Thymus (tissue), 11 donors: ENCODE data around the gene MERTK. TPM values are rescaled to one million over a fixed set of nuclear protein-coding genes. Genes with fewer than 3 reads are reported as not detected.

Experiments
- DNase-seq, 9 donors: peaks; one replicate each; pipeline ENCODE4 v3.0.0-alpha.2; 2013; ENCODE audit warnings: low spot score in 9 of 9, low read depth in 6 of 9, missing footprints in 1 of 9
- H3K27ac ChIP-seq, 2 donors: one replicate each; pipeline ENCODE4 v1.5.1; 2013; ENCODE audit warnings: control low read depth in 1 of 2, low read depth in 1 of 2, low read length in 1 of 2, mild to moderate bottlenecking in 1 of 2, moderate library complexity in 1 of 2
- H3K27me3 ChIP-seq, 2 donors: one replicate each; pipeline ENCODE4 v1.5.1; 2013; ENCODE audit warnings: low read length in 1 of 2; ENCODE audit not compliant: control insufficient read depth in 2 of 2, insufficient read depth in 1 of 2
- H3K36me3 ChIP-seq, 2 donors: one replicate each; pipeline ENCODE4 v1.5.1; 2013; ENCODE audit warnings: low read length in 1 of 2, mild to moderate bottlenecking in 1 of 2, moderate library complexity in 1 of 2; ENCODE audit not compliant: control insufficient read depth in 2 of 2, insufficient read depth in 2 of 2
- H3K4me1 ChIP-seq, 2 donors: one replicate each; pipeline ENCODE4 v1.5.1; 2013; ENCODE audit warnings: low read length in 2 of 2; ENCODE audit not compliant: control insufficient read depth in 2 of 2, insufficient read depth in 2 of 2
- H3K4me3 ChIP-seq, 2 donors: one replicate each; pipeline ENCODE4 v1.5.1; 2013; ENCODE audit warnings: low read length in 2 of 2, control low read depth in 1 of 2, mild to moderate bottlenecking in 1 of 2
- H3K9me3 ChIP-seq, 2 donors: one replicate each; pipeline ENCODE4 v1.5.1; 2013; ENCODE audit warnings: low read length in 1 of 2, mild to moderate bottlenecking in 1 of 2; ENCODE audit not compliant: control insufficient read depth in 2 of 2, insufficient read depth in 1 of 2
- WGBS: extraction: QIAGEN DNeasy Blood & Tissue Kit; methylation state at CpG from one replicate; pipeline ENCODE4 v1.1.7; 2013; 5-methylcytosine and 5-hydroxymethylcytosine counted together
- polyA plus RNA-seq: library from polyadenylated mRNA; stranded (reverse); fragments of 200-250 nt; gene quantifications from one replicate; pipeline ENCODE4 v1.2.3, GENCODE V29; 2013
- total RNA-seq: library from RNA; stranded (reverse); fragments of 120-200 nt; gene quantifications from one replicate; pipeline ENCODE4 v1.2.4, GENCODE V29; 2013
- donor health status: healthy.

Gene MERTK
- total and polyA plus RNA-seq, 2 donors: 5.7 to 16.5 TPM

GRCh38 chr2:112048236-112048592, 149.8 kb downstream of the MERTK start:
- Histone ChIP-seq H3K36me3 (no peaks in the 10 kb centered on the region), H3K4me1 (no peaks in the 10 kb centered on the region), H3K27ac (no peak overlapping the region), H3K9me3 (peaks cover 0 to 4% of the 10 kb centered on the region in 2 donors), H3K27me3 (no peaks in the 10 kb centered on the region), H3K4me3 (no peak overlapping the region)
- WGBS: 76% methylated on average over 4 of the region's 4 CpGs
- DNase-seq: no peak

- Histone ChIP-seq H3K4me3 (no peak overlapping the region), H3K36me3 (no peaks in the 10 kb centered on the region), H3K4me1 (peaks cover 2 to 3% of the 10 kb centered on the region in 2 donors), H3K27me3 (no peaks in the 10 kb centered on the region), H3K9me3 (peaks cover 0 to 4% of the 10 kb centered on the region in 2 donors), H3K27ac (no peak overlapping the region)
- WGBS: 46% methylated on average over 3 of the region's 3 CpGs
- peak in 6 of 9 donors; percentile 28 to 70 (median 37) for DNase-seq
Observed at GRCh38 chr2:112048887-112049286, 150.5 kb downstream of the MERTK start.

GRCh38 chr2:112050316-112050715, 151.9 kb downstream of the MERTK start:
- 98% methylated on average over 1 of the region's 1 CpG for WGBS
- Histone ChIP-seq H3K27ac (no peak overlapping the region), H3K27me3 (no peaks in the 10 kb centered on the region), H3K9me3 (no peaks in the 10 kb centered on the region), H3K36me3 (no peaks in the 10 kb centered on the region), H3K4me1 (peaks cover 3 to 4% of the 10 kb centered on the region in 2 donors), H3K4me3 (no peak overlapping the region)
- no peak for DNase-seq

GRCh38 chr2:112053917-112054846, 155.8 kb downstream of the MERTK start:
- H3K4me1 ChIP-seq: peaks cover 6 to 17% of the 10 kb centered on the region in 2 donors
- no peaks in the 10 kb centered on the region for H3K9me3 ChIP-seq
- peaks cover 0 to 5% of the 10 kb centered on the region in 2 donors for H3K36me3 ChIP-seq
- peak; percentile 80 to 97 (median 93) for DNase-seq
- H3K27ac ChIP-seq: peak overlapping the region; percentile 98
- 2% methylated on average over 61 of the region's 62 CpGs for WGBS
- peak overlapping the region; percentile 65 to 80 for H3K4me3 ChIP-seq
- no peaks in the 10 kb centered on the region for H3K27me3 ChIP-seq

- WGBS: under 1% methylated on average over 84 of the region's 90 CpGs
Observed at GRCh38 chr2:112054847-112055729, 156.7 kb downstream of the MERTK start, which contains the start of gene TMEM87B. Gene TMEM87B (plus strand): TSS chr2:112055269. CDS start chr2:112055592, 323 bp downstream.

GRCh38 chr2:112055730-112056625, 157.6 kb downstream of the MERTK start:
- Histone ChIP-seq H3K36me3 (peaks cover 0 to 9% of the 10 kb centered on the region in 2 donors), H3K4me3 (peak overlapping the region; percentile 64 to 86), H3K9me3 (no peaks in the 10 kb centered on the region), H3K27ac (peak overlapping the region; percentile 92 to 93), H3K27me3 (no peaks in the 10 kb centered on the region), H3K4me1 (peaks cover 6 to 17% of the 10 kb centered on the region in 2 donors)
- WGBS: under 1% methylated on average over 42 of the region's 42 CpGs
- DNase-seq: peak in 7 of 9 donors; percentile 13 to 64 (median 31)

More at GRCh38 chr2:112054847-112055729, 156.7 kb downstream of the MERTK start, which contains the start of gene TMEM87B:
- Histone ChIP-seq H3K36me3 (peaks cover 0 to 9% of the 10 kb centered on the region in 2 donors), H3K9me3 (no peaks in the 10 kb centered on the region), H3K4me1 (peaks cover 6 to 17% of the 10 kb centered on the region in 2 donors), H3K27me3 (no peaks in the 10 kb centered on the region), H3K4me3 (peak within 1 kb of the TSS; percentile 65 to 86), H3K27ac (peak within 1 kb of the TSS; percentile 98)
- peak; percentile 74 to 98 (median 94) for DNase-seq

GRCh38 chr2:112056626-112056987, 158.2 kb downstream of the MERTK start:
- Histone ChIP-seq H3K27me3 (no peaks in the 10 kb centered on the region), H3K9me3 (no peaks in the 10 kb centered on the region), H3K4me1 (peaks cover 6 to 17% of the 10 kb centered on the region in 2 donors), H3K27ac (peak overlapping the region in 1 of 2 donors; percentile 92), H3K4me3 (peak overlapping the region; percentile 64 to 86), H3K36me3 (peaks cover under 1 to 9% of the 10 kb centered on the region in 2 donors)
- 57% methylated on average over 3 of the region's 3 CpGs for WGBS
- DNase-seq: no peak

- Histone ChIP-seq H3K36me3 (peaks cover 6 to 24% of the 10 kb centered on the region in 2 donors), H3K27me3 (no peaks in the 10 kb centered on the region), H3K4me3 (no peak overlapping the region), H3K27ac (no peak overlapping the region), H3K4me1 (peaks cover 3 to 13% of the 10 kb centered on the region in 2 donors), H3K9me3 (no peaks in the 10 kb centered on the region)
- WGBS: 93% methylated on average over 2 of the region's 2 CpGs
- no peak for DNase-seq
Observed at GRCh38 chr2:112059671-112060070, 161.3 kb downstream of the MERTK start.
